ENCODE measurements around the gene GPN3.

- TF ChIP-seq, protein P1, sequence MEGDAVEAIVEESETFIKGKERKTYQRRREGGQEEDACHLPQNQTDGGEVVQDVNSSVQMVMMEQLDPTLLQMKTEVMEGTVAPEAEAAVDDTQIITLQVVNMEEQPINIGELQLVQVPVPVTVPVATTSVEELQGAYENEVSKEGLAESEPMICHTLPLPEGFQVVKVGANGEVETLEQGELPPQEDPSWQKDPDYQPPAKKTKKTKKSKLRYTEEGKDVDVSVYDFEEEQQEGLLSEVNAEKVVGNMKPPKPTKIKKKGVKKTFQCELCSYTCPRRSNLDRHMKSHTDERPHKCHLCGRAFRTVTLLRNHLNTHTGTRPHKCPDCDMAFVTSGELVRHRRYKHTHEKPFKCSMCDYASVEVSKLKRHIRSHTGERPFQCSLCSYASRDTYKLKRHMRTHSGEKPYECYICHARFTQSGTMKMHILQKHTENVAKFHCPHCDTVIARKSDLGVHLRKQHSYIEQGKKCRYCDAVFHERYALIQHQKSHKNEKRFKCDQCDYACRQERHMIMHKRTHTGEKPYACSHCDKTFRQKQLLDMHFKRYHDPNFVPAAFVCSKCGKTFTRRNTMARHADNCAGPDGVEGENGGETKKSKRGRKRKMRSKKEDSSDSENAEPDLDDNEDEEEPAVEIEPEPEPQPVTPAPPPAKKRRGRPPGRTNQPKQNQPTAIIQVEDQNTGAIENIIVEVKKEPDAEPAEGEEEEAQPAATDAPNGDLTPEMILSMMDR (IDR thresholded peaks at IDR 0.05), result no peak
- no peak for TF ChIP-seq POLR2A (IDR thresholded peaks at IDR 0.05)
Observed at GRCh38 chr12:110505332-110505731, 37.3 kb upstream of the GPN3 start.
